Ishikawa (cell line): Measurements from ENCODE around the gene SPZ1.

Source experiments
- CEBPB ChIP-seq: IDR thresholded peaks from 2 replicates; pipeline ENCODE4 v1.6.1; 2012
- CREB1 ChIP-seq: IDR thresholded peaks from 2 replicates; pipeline ENCODE4 v1.6.1; 2012; ENCODE audit warnings: low read depth
- EGR1 ChIP-seq: IDR thresholded peaks from 2 replicates; pipeline ENCODE4 v1.6.1; 2012
- EP300 ChIP-seq: IDR thresholded peaks from 2 replicates; pipeline ENCODE4 v1.6.1; 2012; ENCODE audit warnings: borderline replicate concordance
- FOXM1 ChIP-seq: IDR thresholded peaks from 2 replicates; pipeline ENCODE4 v1.6.1; 2012; ENCODE audit warnings: low read depth, borderline replicate concordance
- NFIC ChIP-seq: IDR thresholded peaks from 2 replicates; pipeline ENCODE4 v1.6.1; 2012
- RAD21 ChIP-seq: IDR thresholded peaks from 2 replicates; pipeline ENCODE4 v1.6.1; 2012; ENCODE audit warnings: low read depth
- TAF1 ChIP-seq: IDR thresholded peaks from 2 replicates; pipeline ENCODE4 v1.6.1; 2012; ENCODE audit warnings: low read depth, mild to moderate bottlenecking
- TCF12 ChIP-seq: IDR thresholded peaks from 2 replicates; pipeline ENCODE4 v1.6.1; 2012; ENCODE audit warnings: low read depth
- TEAD4 ChIP-seq: IDR thresholded peaks from 2 replicates; pipeline ENCODE4 v1.6.1; 2012
- USF1 ChIP-seq: IDR thresholded peaks from 2 replicates; pipeline ENCODE4 v1.6.1; 2012
- YY1 ChIP-seq: IDR thresholded peaks from 2 replicates; pipeline ENCODE4 v1.6.1; 2012; ENCODE audit warnings: low read depth
- ZBTB7A ChIP-seq: IDR thresholded peaks from 2 replicates; pipeline ENCODE4 v1.6.1; 2012; ENCODE audit warnings: low read depth
- TF ChIP-seq, protein P1 (sequence below): IDR thresholded peaks from 2 replicates; pipeline ENCODE4 v1.6.1; 2012; ENCODE audit warnings: low read depth, mild to moderate bottlenecking
- TF ChIP-seq, protein P2 (sequence below): IDR thresholded peaks from 2 replicates; pipeline ENCODE4 v1.6.1; 2012

Gene SPZ1, protein sequence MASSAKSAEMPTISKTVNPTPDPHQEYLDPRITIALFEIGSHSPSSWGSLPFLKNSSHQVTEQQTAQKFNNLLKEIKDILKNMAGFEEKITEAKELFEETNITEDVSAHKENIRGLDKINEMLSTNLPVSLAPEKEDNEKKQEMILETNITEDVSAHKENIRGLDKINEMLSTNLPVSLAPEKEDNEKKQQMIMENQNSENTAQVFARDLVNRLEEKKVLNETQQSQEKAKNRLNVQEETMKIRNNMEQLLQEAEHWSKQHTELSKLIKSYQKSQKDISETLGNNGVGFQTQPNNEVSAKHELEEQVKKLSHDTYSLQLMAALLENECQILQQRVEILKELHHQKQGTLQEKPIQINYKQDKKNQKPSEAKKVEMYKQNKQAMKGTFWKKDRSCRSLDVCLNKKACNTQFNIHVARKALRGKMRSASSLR

GRCh38 chr5:80319702-80320101 lies at the start of gene SPZ1:
Gene SPZ1, plus strand, starts transcription at chr5:80320002. Its CDS starts 214 bp downstream, at chr5:80320216.
- TF ChIP-seq TAF1 (no peak), EGR1 (no peak), ZBTB7A (no peak), CREB1 (no peak), RAD21 (no peak)
- TF ChIP-seq, protein P1, sequence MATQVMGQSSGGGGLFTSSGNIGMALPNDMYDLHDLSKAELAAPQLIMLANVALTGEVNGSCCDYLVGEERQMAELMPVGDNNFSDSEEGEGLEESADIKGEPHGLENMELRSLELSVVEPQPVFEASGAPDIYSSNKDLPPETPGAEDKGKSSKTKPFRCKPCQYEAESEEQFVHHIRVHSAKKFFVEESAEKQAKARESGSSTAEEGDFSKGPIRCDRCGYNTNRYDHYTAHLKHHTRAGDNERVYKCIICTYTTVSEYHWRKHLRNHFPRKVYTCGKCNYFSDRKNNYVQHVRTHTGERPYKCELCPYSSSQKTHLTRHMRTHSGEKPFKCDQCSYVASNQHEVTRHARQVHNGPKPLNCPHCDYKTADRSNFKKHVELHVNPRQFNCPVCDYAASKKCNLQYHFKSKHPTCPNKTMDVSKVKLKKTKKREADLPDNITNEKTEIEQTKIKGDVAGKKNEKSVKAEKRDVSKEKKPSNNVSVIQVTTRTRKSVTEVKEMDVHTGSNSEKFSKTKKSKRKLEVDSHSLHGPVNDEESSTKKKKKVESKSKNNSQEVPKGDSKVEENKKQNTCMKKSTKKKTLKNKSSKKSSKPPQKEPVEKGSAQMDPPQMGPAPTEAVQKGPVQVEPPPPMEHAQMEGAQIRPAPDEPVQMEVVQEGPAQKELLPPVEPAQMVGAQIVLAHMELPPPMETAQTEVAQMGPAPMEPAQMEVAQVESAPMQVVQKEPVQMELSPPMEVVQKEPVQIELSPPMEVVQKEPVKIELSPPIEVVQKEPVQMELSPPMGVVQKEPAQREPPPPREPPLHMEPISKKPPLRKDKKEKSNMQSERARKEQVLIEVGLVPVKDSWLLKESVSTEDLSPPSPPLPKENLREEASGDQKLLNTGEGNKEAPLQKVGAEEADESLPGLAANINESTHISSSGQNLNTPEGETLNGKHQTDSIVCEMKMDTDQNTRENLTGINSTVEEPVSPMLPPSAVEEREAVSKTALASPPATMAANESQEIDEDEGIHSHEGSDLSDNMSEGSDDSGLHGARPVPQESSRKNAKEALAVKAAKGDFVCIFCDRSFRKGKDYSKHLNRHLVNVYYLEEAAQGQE, result no peak
- TF ChIP-seq, protein P2, sequence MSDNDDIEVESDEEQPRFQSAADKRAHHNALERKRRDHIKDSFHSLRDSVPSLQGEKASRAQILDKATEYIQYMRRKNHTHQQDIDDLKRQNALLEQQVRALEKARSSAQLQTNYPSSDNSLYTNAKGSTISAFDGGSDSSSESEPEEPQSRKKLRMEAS, result no peak

GRCh38 chr5:80275347-80275746 lies 44.5 kb upstream of the SPZ1 start:
- peak; percentile 82 for TF ChIP-seq RAD21
- TF ChIP-seq, protein P1, result no peak

DNA sequence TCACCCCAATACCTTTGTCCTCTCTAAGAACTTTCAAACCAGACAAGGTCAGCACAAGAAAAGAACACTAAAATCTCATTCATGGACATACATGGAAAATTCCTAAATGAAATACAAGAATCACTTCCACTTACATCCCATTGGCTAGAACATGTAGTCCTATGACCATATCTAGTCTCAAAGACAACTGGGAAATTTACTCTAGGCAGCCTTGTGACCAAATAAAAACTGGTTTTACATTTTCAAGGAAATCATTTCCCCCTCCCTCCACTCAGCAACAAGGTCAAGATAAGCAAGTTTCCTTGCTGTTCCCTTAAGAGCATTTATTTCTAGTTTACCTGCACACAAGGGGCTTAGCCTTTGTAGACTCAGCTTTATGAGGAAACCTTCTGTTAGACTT lies 43.6 kb upstream of the SPZ1 start:
- no peak for TF ChIP-seq YY1
- no peak for TF ChIP-seq TAF1
- TF ChIP-seq, protein P1, result no peak
- no peak for TF ChIP-seq TCF12
- TF ChIP-seq EP300, result no peak
- TF ChIP-seq, protein P2, result no peak
- TF ChIP-seq CEBPB, result no peak
- no peak for TF ChIP-seq RAD21
- TF ChIP-seq TEAD4, result no peak
- TF ChIP-seq CREB1, result no peak
- TF ChIP-seq FOXM1, result no peak
- TF ChIP-seq USF1, result no peak
- no peak for TF ChIP-seq NFIC

DNA sequence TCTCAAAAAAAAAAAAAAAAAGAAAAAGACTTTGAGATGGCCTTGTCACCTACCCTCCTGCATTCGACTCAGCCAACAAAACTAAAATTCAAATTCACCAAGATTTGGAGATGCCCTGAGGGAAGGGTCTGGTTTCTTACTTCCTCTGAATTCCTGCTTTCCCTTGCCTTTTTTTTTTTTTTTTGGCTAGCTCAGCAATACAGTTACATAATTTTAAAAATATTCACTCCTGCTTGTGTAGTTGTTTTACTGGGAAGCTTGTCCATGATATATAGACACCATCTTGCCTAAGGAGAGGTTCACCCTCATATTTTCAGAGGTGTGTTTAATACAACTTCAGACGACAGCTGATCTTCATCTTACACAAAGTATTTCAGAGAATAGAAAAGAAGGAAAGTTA lies 42.6 kb upstream of the SPZ1 start:
- no peak for TF ChIP-seq TEAD4
- no peak for TF ChIP-seq YY1
- TF ChIP-seq CEBPB, result no peak

DNA sequence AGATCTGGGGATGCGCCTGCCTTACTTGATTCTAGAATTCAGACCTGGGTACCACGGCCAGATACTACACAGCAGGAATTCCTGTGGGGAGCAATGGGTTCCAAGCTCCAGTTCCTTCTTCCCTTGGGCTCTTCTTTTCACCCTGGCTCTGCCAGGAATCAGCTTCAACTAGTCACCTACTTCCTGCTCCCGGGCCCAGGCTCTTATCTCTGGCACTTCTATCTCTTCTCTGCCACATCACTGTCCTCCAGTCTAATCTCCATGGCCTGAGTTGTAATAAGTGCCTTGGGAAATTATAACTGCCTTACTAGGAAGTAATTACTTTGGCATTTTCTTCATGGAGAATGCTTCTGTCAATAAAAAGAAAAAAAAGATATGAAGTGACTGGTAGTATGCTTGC lies 37.7 kb upstream of the SPZ1 start:
- no peak for TF ChIP-seq TAF1
- TF ChIP-seq FOXM1, result no peak
- TF ChIP-seq CREB1, result no peak
- TF ChIP-seq USF1, result no peak
- TF ChIP-seq ZBTB7A, result no peak
